ES-I3 (cell line): Measurements from ENCODE around the gene KATNA1.

ENCODE experiments used
- H3K36me3 ChIP-seq: 2 replicates; pipeline ENCODE4 v1.6.1; 2013; ENCODE audit warnings: mild to moderate bottlenecking, low read length, control low read depth, moderate library complexity; ENCODE audit not compliant: insufficient read depth
- H3K4me1 ChIP-seq: 2 replicates; pipeline ENCODE4 v1.6.1; 2013; ENCODE audit warnings: mild to moderate bottlenecking, control low read depth, low read length; ENCODE audit not compliant: insufficient read depth
- H3K9ac ChIP-seq: 2 replicates; pipeline ENCODE4 v1.6.1; 2013; ENCODE audit warnings: low read depth, mild to moderate bottlenecking, low read length, moderate library complexity
- H3K9me3 ChIP-seq: 2 replicates; pipeline ENCODE4 v1.6.1; 2013; ENCODE audit warnings: mild to moderate bottlenecking, low read length, moderate library complexity; ENCODE audit not compliant: control insufficient read depth, insufficient read depth

Gene KATNA1

DNA sequence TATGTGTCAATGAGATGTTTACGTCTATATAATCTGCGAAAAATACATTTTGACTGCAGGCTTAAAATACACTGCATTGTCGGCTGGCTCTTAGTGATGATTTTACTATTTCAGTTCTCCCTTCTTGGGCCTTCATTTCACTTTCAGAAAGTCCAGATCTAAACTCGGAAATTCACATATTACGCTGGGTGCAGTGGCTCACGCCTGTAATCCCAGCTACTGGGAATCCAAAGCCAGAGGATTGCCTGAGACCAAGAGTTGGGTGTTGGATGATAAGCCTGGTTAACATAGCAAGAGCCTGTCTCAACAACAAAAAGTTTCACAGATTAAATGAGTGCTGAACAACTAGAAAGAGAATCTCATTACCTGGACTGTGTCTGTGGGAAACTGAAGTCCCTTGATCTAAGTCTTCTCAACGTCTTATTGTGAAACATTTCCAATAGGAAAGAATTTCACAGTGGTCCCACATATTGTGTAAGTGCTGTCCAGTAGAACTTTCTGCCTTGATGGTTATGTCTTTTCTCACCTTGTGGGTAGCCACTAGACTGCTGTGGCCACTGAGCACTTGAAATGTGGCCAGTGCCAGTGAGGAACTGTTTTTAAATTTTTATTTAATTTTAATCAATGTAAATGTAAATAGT lies 80.4 kb downstream of the KATNA1 start:
- Histone ChIP-seq H3K36me3 (no peaks in the 10 kb centered on the region; the same call in 1 of the 2 replicates), H3K9ac (no peak overlapping the region), H3K9me3 (no peaks in the 10 kb centered on the region), H3K4me1 (no peaks in the 10 kb centered on the region)

DNA sequence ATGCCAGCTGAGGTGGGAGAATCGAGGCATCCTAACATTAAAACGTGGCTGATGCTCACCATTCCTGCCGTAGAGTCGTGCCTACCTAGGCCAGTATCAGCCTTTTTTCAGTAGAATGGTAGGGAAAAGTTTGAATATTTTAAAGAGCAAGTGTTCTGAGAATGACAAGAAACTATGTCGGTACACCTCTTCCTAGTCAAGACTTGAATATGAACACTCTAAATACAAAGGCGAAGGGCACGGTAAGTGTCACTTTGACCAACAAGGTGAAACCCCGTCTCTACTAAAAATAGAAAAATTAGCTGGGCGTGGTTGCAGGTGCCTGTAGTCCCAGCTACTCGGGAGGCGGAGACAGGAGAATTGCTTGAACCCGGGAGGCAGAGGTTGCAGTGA lies 81.3 kb downstream of the KATNA1 start:
- Histone ChIP-seq H3K36me3 (no peaks in the 10 kb centered on the region; the same call in 1 of the 2 replicates), H3K9me3 (no peaks in the 10 kb centered on the region), H3K9ac (peak overlapping the region; percentile 88), H3K4me1 (no peaks in the 10 kb centered on the region)

DNA sequence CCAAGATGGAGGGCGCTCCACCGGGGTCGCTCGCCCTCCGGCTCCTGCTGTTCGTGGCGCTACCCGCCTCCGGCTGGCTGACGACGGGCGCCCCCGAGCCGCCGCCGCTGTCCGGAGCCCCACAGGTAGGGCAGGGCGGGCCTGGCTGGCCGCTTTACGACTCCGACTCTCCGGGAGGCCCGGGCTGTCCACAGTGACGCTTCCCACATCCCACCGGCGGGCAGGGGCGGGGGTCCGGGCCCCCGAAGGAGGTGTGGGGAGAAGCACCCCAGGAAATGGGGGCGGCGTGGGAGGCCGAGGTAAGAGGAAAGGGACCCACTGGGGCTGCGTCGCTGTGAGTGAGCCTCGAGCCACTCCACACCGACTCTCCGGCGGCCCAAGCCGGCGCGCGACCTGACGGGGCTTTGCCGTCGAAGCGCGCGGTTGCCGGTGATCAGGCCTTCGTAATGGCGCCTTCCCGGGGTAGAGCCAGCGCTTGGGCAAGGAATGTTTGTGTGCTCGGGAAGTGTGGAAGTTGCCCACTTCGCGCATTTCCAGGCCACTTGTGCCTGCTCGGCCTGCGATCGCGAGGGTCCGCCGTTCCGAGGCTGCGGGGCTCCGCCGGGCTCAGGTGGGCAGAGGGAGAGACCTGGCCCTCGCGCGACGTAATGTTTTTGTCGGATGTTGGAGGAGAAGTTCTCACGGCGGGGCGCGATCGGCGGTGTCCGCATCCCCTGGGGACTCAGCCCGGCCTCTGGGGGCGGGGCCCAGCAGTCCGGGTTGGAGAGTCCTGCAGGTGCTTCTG lies 81.9 kb downstream of the KATNA1 start:
- H3K9me3 ChIP-seq: no peaks in the 10 kb centered on the region
- peak overlapping the region; percentile 88 for H3K9ac ChIP-seq
- no peaks in the 10 kb centered on the region for H3K4me1 ChIP-seq
- no peaks in the 10 kb centered on the region; the same call in 1 of the 2 replicates for H3K36me3 ChIP-seq

DNA sequence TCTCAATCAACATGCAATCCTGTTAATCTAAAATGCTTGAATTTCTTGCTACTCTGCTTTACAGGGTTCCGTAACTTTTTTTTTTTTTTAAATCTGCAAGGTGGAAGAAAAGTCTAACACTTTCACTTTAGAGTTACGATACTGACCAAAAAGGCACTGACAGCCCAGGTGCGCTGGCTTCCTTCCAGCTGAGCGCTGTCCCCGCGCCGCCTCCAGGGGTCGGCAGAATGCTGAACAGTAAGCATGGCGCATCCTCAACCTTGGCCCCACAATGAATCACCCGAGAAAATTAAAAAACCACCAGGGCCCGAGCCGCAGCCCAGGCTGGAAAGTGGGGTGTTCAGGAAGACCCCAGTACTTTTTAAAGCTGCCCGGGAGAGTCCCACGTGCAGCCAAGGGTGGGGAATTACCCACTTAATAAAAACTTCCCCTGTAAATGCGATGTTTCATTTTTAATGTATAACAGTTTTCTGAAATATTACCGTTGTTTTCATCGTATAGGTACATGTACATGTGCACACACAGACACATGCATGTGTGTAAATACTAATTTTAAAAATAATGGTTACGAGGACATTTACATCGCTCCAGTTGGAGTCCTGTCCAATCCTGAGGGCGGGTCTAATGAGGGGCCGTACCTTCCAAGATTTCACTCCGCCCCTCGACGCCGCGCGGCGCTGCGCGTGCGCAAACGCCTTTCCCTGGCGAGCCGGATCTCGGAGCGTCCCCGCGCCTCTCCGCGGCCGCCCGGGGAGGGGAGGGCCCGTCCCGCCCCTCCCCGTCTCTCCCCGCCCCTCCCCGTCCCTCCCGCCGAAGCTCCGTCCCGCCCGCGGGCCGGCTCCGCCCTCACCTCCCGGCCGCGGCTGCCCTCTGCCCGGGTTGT lies 82.7 kb downstream of the KATNA1 start, which contains the start of gene GINM1:
GINM1 (plus strand) TSS at position 849 of the 883 bp plus-strand sequence. CDS start 40 bp downstream, outside the sequence.
- no peaks in the 10 kb centered on the region for H3K4me1 ChIP-seq
- H3K9me3 ChIP-seq: no peaks in the 10 kb centered on the region
- no peaks in the 10 kb centered on the region; the same call in 1 of the 2 replicates for H3K36me3 ChIP-seq
- peak within 1 kb of the TSS; percentile 88 for H3K9ac ChIP-seq

DNA sequence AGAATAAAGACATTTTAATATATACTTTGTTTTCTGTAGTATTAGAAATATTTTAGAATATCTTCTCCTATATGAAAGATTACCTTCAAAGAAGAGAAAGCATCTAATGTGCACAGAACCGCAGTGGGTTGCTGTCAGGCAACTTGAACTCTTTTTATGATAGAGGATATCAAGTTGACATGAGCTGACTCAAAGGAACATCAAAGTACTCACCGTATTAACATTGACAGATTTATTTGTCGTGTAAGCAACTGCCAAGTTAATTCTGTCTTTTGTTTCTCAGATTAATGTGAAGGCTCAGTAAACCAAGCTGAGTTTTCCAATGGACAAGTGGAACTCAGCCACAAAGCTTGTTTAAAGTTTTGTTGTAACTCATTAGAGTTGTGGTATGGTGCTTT lies 84.6 kb downstream of the KATNA1 start:
- Histone ChIP-seq H3K4me1 (no peaks in the 10 kb centered on the region), H3K9ac (no peak overlapping the region), H3K36me3 (no peaks in the 10 kb centered on the region; the same call in 1 of the 2 replicates), H3K9me3 (no peaks in the 10 kb centered on the region)

DNA sequence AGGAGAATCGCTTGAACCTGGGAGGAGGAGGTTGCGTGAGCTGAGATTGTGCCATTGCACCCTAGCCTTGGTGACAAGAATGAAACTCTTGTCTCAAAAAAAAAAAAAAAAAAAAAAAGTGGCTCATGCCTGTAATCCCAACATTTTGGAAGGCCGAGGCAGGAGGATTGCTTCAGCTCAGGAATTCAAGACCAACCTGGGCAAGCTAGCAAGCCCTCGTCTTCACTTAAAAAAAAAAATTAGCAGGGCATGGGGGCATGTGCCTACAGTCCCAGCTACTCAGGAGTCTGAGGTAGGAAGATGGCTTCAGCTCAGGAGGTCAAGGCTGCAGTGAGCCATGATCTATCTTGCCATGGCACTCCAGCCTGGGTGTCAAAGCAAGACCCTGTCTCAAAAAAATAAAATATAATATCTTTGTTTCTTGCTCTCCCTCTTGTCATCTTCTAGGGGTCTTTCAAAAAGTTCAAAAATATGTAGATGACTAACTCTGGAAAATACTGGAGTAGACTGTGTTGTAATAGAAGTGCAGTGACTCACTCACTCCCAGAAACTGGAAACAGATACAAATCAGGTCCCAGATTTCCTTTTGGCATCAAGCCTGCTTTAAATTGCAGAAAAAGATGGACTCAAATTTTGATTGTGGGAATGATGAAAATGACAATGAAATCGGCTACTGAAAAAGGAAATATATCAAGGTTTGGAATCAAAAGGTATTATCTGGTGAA lies 85.1 kb downstream of the KATNA1 start:
- H3K9ac ChIP-seq: no peak overlapping the region
- no peaks in the 10 kb centered on the region; the same call in 1 of the 2 replicates for H3K36me3 ChIP-seq
- H3K4me1 ChIP-seq: no peaks in the 10 kb centered on the region
- H3K9me3 ChIP-seq: no peaks in the 10 kb centered on the region

DNA sequence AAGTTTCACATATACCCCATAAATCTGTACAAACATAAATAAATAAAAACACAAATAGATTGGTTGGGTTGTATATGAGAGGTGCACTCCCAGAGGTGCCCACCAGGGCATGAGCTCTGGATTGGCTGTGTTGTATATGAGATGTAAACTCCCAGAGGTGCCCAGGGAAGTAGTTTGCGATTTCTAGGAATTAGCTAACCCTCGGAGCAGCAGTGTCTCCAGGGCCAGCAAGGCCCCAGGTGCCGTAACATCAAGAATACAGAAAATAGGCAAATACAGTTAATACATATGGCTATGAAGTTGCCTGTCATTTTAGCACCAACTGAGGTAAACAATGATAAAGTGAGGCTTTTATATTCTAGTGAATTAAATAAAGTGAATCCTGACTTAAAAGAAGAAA lies 87.8 kb downstream of the KATNA1 start:
- Histone ChIP-seq H3K9me3 (no peaks in the 10 kb centered on the region), H3K4me1 (no peaks in the 10 kb centered on the region), H3K36me3 (no peaks in the 10 kb centered on the region), H3K9ac (no peak overlapping the region)

DNA sequence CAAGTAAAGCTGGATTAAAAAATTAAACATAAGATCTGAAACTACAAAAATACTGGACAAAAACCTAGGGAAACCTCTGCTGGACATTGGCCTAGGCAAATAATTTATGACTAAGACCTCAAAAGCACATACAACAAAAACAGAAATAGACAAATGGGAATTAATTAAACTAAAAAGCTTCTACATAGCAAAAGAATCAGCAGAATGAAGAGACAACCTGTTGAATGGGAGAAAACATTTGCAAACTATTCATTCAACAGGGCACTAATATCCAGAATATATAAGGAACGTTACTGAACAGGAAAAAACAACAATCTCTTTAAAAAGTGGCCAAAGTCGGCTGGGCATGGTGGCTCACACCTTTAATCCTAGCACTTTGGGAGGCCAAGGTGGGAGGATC lies 89.1 kb downstream of the KATNA1 start:
- Histone ChIP-seq H3K4me1 (no peaks in the 10 kb centered on the region), H3K9me3 (no peaks in the 10 kb centered on the region), H3K36me3 (no peaks in the 10 kb centered on the region), H3K9ac (no peak overlapping the region)

DNA sequence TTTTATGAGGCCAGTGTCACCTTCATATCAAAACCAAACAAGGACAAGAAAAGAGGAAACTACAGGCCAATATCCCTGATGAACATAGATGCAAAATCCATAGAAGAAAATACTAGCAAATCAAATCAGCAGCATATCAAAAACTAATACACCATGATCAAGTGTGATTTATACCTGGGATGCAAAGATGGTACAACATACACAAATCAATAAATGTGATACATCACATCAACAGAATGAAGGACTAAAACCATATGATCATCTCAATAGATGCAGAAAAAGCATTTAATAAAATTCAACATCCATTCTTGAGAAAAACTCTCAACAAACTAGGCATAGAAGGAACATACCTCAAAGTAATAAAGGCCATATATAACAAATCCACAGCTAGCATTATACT lies 90.5 kb downstream of the KATNA1 start:
- H3K36me3 ChIP-seq: no peaks in the 10 kb centered on the region
- H3K9me3 ChIP-seq: no peaks in the 10 kb centered on the region
- H3K9ac ChIP-seq: no peak overlapping the region
- no peaks in the 10 kb centered on the region for H3K4me1 ChIP-seq

DNA sequence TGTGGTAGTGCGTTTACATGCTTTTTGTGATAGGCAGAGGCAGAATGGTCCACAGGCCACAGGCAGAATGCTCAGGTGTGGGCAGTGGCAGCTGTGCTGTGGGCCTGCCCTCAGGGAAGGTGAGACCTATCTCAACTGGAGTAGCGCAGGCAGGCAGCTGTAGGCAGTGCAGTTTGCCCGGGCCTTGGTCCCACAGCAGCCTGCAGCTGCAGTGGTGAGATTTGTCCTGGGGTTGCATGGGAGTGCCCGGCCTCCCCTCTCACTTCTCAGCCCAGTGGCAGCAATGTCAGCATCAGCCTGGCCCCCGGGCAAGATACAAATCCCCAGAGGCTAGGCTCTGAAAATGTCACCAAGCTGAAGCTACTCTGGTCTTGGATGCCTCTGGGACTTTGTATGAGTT lies 96.6 kb downstream of the KATNA1 start:
- H3K36me3 ChIP-seq: no peaks in the 10 kb centered on the region
- H3K9me3 ChIP-seq: no peaks in the 10 kb centered on the region
- no peak overlapping the region for H3K9ac ChIP-seq
- no peaks in the 10 kb centered on the region for H3K4me1 ChIP-seq

DNA sequence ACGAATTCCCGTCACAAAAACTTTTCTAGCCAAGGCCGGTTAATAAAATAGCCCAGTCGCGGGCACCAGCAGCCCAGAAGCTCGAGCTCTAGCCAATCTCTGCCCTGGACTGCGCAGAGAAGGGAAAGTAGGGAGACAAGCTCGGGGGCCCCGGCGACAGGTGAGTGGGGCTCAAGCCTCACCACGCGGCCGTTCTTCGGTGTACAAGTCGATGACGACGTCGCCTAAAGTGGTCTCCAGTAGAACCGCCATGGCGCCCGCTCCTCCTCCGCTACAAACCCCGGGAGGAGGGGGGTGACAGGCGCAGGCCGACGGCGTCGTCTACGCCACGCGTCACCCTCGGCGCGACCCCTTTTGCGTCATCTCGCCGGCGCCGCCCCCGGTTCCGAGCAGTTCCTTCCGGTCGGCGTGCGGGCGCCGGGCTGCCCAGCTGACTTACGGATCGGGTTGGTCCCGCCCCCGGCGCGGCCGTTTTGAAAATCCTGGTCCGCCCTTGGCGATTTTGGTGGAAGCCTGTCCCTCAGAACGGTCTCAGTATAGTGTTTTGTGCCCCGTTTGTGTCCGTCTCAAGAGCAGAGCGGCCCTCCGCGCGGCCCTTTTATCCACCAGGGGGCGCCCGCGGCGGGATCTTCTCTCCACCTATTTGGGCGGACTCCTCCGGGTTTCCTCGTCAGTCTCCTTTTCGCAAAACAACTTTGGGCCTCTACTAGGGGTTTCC lies 102.6 kb downstream of the KATNA1 start, which contains the start of gene PPIL4:
PPIL4 (minus strand) TSS at position 290 of the 718 bp plus-strand sequence; CDS start at position 252, 38 bp downstream.
- no peaks in the 10 kb centered on the region for H3K9me3 ChIP-seq
- peak within 1 kb of the TSS; percentile 100 for H3K9ac ChIP-seq

DNA sequence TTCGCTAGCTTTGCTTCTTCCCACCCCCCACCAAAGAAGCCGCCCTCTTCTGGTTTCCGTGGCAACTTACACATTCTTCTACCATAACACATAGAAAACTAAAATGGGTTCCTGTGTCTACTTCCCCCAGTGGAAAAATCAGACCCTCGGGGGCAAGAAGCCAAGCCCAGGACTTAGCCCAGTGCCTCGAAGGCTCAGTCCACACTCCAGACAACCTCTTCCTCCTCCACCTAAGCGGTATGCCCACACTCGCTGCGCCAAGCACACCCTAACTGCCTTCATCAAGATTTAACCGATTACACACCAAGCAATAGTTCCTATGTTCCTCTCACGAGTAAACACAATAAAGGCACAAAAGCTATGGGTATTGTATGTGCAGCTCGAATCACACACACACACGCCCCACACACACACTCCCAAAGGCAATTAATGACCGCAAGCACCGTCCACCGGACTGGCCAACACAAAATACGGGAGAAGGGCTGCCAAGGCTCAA lies 103.2 kb downstream of the KATNA1 start:
- no peaks in the 10 kb centered on the region for H3K9me3 ChIP-seq
- H3K9ac ChIP-seq: peak overlapping the region; percentile 100
- no peaks in the 10 kb centered on the region; the same call in 1 of the 2 replicates for H3K4me1 ChIP-seq
- H3K36me3 ChIP-seq: no peaks in the 10 kb centered on the region

More for the DNA sequence above, 102.6 kb downstream of the KATNA1 start, which contains the start of gene PPIL4:
- no peaks in the 10 kb centered on the region for H3K36me3 ChIP-seq
- no peaks in the 10 kb centered on the region; the same call in 1 of the 2 replicates for H3K4me1 ChIP-seq
